ENCODE results near the gene CTRB1.

Gene CTRB1

GRCh38 chr16:75225092-75225491, 6.3 kb downstream of the CTRB1 start:
- no peak for DNase-seq (ENCODE audit: extremely low read depth in 1 of 2, low read depth in 1 of 2)

GRCh38 chr16:75225678-75226515, 7.1 kb downstream of the CTRB1 start:
- no peak for DNase-seq (ENCODE audit: extremely low read depth in 1 of 2, low read depth in 1 of 2)

GRCh38 chr16:75226550-75227360, 8.0 kb downstream of the CTRB1 start:
- no peak for DNase-seq (ENCODE audit: extremely low read depth in 1 of 2, low read depth in 1 of 2)

- DNase-seq (ENCODE audit: extremely low read depth in 1 of 2, low read depth in 1 of 2), result no peak
These were observed 8.8 kb downstream of the CTRB1 start for GRCh38 chr16:75227361-75228142.

- no peak for DNase-seq (ENCODE audit: extremely low read depth in 1 of 2, low read depth in 1 of 2)
These were observed 9.6 kb downstream of the CTRB1 start for GRCh38 chr16:75228143-75228976.

- DNase-seq (ENCODE audit: extremely low read depth in 1 of 2, low read depth in 1 of 2), result no peak
These were observed 10.6 kb downstream of the CTRB1 start for GRCh38 chr16:75229172-75230031.

- DNase-seq (ENCODE audit: extremely low read depth in 1 of 2, low read depth in 1 of 2), result no peak
These were observed 11.8 kb downstream of the CTRB1 start for GRCh38 chr16:75230471-75231110.

GRCh38 chr16:75231570-75231969, 12.8 kb downstream of the CTRB1 start:
- DNase-seq (ENCODE audit: extremely low read depth in 1 of 2, low read depth in 1 of 2), result no peak

GRCh38 chr16:75233611-75233938, 14.8 kb downstream of the CTRB1 start:
- no peak for DNase-seq (ENCODE audit: extremely low read depth in 1 of 2, low read depth in 1 of 2)

- DNase-seq (ENCODE audit: extremely low read depth in 1 of 2, low read depth in 1 of 2), result no peak
These were observed 16.3 kb downstream of the CTRB1 start for GRCh38 chr16:75234856-75235696.

- DNase-seq (ENCODE audit: extremely low read depth in 1 of 2, low read depth in 1 of 2), result no peak
These were observed 17.0 kb downstream of the CTRB1 start for GRCh38 chr16:75235721-75236193.

- DNase-seq (ENCODE audit: extremely low read depth in 1 of 2, low read depth in 1 of 2), result peak in 1 of 2 donors; percentile 34
These were observed 17.4 kb downstream of the CTRB1 start for GRCh38 chr16:75236232-75236631.

GRCh38 chr16:75236736-75237397, 18.1 kb downstream of the CTRB1 start:
- no peak for DNase-seq (ENCODE audit: extremely low read depth in 1 of 2, low read depth in 1 of 2)

- no peak for DNase-seq (ENCODE audit: extremely low read depth in 1 of 2, low read depth in 1 of 2)
These were observed 18.8 kb downstream of the CTRB1 start for GRCh38 chr16:75237398-75238131.

GRCh38 chr16:75238132-75238852, 19.5 kb downstream of the CTRB1 start:
- DNase-seq (ENCODE audit: extremely low read depth in 1 of 2, low read depth in 1 of 2), result no peak

- no peak for DNase-seq (ENCODE audit: extremely low read depth in 1 of 2, low read depth in 1 of 2)
These were observed 20.2 kb downstream of the CTRB1 start for GRCh38 chr16:75238853-75239541.

Measured in stimulated activated CD8-positive, alpha-beta memory T cell treated with anti-CD3 and anti-CD28 coated beads, Interleukin-7, amount 100 ng/mL, for 48 hours (primary cell).